G401.6 (cell line): ENCODE results near the gene NOL4L.

Experiments
- FAIRE-seq: peaks from 2 replicates; lab custom pipeline; 2012; peaks lifted over from hg19 to GRCh38; lab: Jason Lieb, UNC

The NOL4L gene

DNA sequence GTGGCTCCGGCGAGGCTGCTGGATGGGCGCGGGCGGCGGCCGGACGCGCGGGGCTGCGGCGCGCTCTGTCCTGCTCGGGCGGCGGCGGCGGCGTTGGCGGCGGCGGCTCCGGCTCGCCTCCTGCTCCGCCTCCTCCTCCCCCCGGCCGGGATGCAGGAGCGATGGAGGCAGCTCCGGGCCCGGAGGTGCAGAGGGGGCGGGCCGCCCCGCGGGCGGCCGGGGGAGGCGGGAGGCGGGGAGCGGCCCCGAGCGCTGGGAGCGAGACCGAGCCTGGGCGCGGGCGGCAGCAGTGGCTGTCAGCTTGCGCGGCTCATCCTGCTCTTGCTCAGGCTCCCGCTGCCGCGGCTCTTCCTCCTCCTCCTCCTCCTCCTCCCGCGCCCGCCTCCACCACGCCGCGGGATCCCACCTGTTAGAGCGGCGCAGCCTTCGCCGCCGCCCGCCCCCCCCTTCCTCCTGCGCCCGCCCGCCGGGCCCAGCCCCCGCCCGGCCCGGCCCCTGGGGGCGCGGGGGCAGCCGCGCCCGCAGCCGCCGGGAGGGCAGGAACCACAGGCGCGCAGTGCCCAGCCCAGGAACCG lies at the start of gene NOL4L:
Gene NOL4L, minus strand, starts transcription at position 323 of the 575 bp plus-strand sequence. CDS start 443 bp downstream, outside the sequence.
- FAIRE-seq = no peak

DNA sequence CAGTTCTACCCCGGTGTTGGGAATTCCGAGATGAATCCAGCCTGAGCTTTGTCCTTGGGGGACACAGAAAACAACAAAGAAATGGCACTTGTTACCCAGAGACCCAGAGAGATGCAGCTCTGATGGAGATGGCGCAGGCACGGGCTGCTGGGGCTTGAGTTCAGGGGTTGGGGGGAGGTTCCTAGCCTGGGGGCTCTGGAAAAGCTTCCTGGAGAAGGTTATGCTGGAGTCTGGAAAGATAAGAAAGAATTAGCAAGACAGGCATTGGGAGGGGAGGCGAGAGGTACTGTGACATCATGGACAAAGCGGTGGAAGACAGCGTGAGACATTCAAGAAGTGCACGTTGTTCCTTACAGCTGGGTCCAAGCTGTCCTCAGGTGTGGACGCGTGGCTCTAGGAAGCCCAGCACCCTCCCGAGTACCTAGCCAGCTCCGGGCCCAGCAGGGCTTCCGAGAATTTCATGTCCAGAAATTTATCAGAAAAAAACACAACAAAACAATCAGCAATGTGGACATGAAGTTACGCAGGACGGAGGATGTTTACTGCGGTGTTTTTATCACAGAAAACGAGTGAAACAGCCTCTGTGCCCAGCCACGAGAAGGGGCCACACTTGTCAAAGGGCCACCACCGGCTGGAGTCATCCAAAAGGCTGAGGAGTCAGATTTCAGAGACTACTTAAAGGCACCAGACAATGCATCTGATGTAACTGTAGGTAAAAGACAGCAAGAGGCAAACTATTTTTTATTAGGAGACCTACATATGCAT lies 49.1 kb upstream of the NOL4L start:
- no peak for FAIRE-seq

GRCh38 chr20:32632461-32633354 lies 47.6 kb upstream of the NOL4L start:
- FAIRE-seq = no peak

DNA sequence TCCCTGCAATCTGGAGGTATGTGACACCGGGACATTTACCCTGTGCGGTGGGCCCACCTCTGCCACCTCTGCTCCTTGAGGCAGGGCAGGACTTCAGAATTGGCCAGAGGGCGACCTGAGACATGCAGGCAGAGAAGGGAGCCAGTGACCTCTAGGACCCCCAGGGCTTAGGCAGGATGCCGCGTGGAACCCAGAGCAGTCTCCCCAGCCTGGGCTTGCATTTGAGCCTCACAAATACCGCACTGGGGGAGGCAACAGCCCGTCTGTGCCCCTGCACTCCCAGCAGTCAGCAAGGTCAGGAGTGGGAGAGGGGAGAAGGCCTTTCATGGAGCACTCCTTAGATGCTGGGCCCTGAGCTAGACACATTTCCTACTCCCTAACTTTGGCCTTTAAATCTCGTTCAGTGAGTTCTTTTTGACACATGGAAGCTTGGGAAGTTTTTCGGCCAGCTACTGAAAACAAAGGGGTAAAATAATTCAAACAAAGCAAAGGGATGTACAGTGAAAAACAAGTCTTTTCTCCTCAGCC lies 46.9 kb upstream of the NOL4L start:
- FAIRE-seq = no peak

DNA sequence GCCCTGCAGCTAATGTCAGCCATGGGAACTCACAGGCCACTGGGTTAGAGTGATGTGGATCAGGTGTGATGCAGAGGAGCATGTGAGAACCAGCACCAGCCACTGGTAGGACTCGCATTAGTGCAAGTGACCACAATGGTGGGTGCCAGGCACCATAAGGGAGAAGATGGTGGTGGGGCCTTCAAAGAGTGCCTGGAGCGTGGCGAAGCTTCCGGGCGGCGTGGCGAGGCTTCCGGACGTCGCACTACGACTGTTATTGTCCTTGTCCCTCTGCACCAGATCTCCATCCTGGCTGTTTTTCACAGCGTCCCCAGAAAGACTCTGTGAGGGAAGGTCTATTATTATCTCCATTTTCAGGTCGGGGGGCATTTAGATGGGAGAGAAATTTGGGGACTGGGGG lies 44.7 kb upstream of the NOL4L start:
- FAIRE-seq = no peak

DNA sequence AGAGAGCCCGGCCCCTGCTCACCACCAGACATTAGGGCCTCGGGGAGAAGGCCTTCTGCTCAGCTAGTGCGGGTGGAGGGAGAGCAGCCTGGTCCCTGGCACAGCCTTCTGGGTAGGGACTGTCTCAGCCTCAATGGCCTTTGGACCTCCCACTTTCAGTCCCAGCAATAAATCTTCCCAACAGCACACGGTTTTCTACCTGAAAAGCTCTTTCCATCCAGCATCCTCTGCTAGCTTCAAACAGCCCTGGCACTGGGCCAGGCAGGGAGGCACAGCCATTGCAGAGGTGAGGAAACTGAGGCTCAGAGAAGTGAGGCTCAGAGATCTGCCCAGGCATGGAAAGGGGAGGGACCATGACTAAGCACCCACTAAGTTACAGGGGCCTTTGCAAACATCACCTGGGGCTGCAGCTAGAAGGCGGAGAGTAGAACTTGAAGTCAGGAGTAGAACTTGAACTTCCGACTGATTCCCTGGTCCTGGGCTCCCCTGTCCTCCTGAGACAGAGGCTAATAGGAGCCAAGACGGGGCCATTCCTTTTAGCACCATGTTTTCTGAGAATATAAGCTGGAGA lies 43.9 kb upstream of the NOL4L start:
- no peak for FAIRE-seq

GRCh38 chr20:32626859-32627636 lies 41.9 kb upstream of the NOL4L start:
- FAIRE-seq = no peak

- FAIRE-seq = no peak
These were observed 41.3 kb upstream of the NOL4L start for GRCh38 chr20:32626407-32626806.

- FAIRE-seq = no peak
These were observed 40.9 kb upstream of the NOL4L start for GRCh38 chr20:32625996-32626395.

DNA sequence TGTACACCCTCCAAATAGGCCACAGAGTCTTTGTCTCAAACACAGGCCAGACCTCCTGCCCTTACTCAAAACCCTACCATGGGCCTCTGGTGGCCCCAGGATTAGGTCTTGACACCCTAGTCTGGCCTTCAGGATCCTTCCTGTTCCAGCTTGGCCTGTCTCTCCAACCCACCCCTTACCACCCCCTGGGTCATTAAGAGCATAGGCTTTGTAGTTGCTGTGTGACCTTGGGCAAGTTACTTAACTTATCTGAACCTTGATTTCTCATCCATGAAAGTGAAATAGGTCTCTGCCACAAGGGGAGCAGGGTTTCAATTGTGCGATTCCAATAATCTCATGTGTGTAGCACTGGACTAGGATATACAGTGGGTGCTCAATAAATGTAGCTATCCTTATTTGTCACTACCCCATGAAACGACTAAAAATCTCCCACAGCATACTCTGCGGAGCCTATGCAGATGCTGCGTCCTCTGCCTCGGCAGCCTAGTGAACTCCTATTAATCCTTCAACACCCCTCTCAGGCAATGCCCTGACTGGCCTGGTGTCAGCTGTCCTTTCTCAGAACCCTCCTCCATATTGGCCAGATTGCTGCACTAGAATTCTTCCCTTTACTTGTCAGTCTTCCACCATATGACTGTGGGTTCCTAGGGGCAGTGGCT lies 39.7 kb upstream of the NOL4L start:
- FAIRE-seq = no peak

DNA sequence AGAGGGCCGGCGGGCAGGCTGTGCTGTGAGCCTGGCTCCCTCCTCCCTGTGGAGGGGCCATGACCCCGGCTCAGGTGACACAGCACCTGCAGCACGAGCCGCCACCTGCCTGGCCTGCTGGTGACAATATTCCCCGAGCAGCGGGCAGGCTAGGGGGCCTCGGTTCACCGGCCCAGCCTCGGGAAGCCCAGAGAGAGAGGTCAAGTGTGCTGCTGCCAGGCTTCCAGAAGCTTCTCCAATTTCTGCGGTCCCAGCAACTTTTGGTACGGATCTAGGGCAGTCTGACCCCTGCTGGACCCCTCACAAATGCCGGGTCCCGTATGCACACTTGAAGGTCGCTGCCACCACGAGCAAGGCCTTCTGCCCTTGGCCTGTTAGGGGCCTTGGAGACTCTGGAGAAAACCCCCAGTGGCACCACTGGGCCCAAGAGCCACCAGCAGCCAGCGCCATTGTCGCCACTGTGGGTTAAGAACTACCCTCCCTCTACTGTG lies 38.6 kb upstream of the NOL4L start:
- FAIRE-seq = no peak

GRCh38 chr20:32622585-32623468 lies 37.7 kb upstream of the NOL4L start:
- FAIRE-seq = no peak

- FAIRE-seq = no peak
These were observed 36.9 kb upstream of the NOL4L start for GRCh38 chr20:32621891-32622584.

DNA sequence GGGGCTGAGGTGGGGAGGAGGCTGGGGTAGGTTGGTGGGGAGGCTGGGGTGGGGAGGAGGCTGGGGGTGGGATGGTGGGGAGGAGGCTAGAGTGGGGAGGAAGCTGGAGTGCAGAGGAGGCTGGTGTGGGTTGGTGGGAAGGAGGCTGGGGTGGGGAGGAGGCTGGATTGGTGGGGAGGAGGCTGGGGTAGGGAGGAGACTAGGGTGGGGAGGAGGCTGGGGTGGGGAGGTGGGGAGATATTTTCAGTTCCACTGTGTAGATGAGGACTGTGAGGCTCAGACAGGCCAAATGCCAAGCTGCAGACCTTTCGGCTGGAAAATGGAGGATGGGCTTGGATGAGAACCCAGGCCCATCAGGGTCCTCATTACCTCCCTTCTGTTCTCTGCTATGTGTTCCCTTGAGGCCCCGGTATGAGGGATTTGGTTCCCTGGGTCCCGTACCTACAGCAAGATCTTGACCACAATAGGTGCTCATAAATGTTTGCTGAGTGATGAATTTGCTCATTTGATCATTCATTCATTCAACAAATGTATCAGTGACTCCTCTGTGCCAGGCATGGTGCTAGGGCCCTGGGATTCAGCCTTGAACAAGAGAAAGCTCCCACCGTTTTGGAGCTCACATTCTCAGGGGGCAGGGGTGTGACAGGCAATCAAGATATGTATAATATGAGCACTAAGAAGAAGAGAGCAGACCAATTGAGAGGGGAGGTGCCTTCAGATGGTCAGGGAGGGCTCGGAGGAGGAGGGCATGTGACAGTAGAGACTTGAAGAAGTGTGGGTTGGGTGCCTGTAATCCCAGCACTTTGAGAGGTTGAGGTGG lies 36.1 kb upstream of the NOL4L start:
- no peak for FAIRE-seq

DNA sequence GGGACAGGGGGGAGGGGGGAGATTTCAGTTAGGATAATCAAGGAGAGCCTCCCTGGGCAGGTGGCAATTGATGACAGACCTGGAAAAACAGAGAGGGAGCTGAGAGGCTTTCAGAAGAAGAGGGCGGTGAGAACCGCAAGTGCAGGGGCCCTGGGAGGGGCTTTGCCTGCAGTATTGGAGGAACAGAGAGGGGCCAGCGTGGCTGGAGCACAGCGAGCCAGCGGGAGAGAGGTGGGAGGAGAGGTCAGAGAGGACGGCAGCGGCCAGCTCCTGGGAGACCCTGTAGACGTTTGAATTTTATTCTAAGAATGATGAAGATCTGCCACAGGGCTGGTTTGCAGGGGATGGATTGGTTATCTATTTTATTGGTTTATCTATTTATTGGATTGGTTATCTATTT lies 34.5 kb upstream of the NOL4L start:
- FAIRE-seq = no peak

GRCh38 chr20:32614772-32615171 lies 29.6 kb upstream of the NOL4L start:
- FAIRE-seq = no peak

DNA sequence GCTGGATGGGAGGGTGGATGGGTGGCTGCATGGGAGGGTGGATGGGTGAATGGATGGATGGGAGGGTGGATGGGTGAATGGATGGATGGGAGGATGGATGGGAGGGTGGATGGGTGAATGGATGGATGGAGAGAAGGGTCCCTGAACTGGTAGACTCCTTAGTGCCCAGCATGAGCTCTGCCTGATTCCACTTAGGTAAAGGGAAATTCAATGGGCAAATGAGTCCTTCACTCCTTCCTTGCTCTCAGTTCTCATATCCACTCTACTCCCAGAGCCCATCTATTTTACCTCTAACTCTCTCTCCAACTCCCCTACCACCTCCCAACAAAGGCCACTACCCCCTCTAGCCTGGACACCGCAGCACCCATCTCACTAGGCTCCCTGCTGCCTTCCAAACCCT lies 29.2 kb upstream of the NOL4L start:
- no peak for FAIRE-seq
